ENCODE results near the gene TRPV5. TPM values are rescaled to one million over a fixed set of nuclear protein-coding genes. Genes with fewer than 3 reads are reported as not detected.

TRPV5 gene
- total RNA-seq, 2 experiments from 2014 or later = 0.06 TPM; not detected in 1

DNA sequence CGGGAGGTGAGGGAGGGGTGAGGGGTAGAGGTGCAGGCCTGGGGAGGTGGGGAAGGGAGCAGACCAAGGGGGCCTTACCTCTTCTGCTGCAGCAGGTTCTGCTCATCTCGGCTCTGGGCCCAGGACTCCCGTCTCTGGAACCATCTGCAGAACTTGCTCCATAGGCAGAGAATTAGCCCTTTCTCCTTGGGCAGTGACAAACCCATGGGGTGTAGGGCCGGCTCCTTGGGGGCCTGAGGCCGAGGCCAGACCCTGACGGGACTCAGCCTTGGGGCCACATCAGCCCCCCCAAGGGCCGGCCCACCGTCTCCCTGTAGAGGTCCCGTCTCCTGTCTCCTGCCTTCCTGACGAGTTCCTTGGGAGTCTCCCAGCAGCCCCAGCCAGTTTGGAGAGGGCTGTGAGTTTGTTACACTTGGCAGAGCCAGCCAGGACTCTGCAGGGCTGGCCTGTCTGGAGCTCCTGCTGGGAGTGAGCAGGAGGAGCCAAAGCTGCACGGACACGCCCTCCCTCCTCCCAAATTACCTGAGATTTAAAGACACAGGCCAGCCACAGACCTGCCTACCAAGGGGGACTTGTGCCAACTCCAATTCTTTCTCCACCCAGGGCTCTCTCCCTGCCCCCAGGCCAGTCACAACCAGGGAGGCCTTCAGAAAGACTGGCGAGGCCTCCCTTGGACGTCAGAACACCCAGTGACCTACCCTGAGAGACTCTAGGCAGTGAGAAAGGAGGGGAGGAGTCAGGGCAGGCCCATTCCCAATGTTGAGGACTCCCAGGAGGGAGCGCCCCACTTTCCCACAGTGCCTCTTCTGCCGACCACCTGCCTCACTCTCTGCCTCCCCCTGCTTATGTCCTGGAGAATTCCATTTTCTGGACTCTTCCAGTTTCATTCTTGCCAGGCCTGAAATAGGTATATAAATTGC, 48.0 kb downstream of the TRPV5 start, which contains the start of gene TRPV6:
TRPV6 (minus strand) TSS at position 435 of the 920 bp plus-strand sequence.
- Histone ChIP-seq H3K36me3 (ENCODE audit: insufficient read depth, low read length) (no peaks in the 10 kb centered on the region), H3K79me2 (ENCODE audit: insufficient read depth, low read depth, low read length) (no peaks in the 10 kb centered on the region), H3K9me3 (ENCODE audit: low read length) (no peaks in the 10 kb centered on the region), H2AFZ (ENCODE audit: low read length) (no peak within 1 kb of the TSS), H4K20me1 (ENCODE audit: insufficient read depth, low read length) (no peaks in the 10 kb centered on the region), H3K4me2 (ENCODE audit: low read length) (no peak within 1 kb of the TSS), H3K9me2 (ENCODE audit: insufficient read depth, low read length) (no peaks in the 10 kb centered on the region), H3K4me3 (ENCODE audit: low read depth, low read length, poor library complexity, severe bottlenecking) (no peak within 1 kb of the TSS), H3K4me1 (ENCODE audit: insufficient read depth, low read length, poor library complexity, severe bottlenecking) (no peaks in the 10 kb centered on the region), H3K27ac (ENCODE audit: low read depth, low read length, poor library complexity, severe bottlenecking) (no peak within 1 kb of the TSS)
- BruUV-seq (replicated peaks) = no TSS peak
- TF ChIP-seq, protein P1, sequence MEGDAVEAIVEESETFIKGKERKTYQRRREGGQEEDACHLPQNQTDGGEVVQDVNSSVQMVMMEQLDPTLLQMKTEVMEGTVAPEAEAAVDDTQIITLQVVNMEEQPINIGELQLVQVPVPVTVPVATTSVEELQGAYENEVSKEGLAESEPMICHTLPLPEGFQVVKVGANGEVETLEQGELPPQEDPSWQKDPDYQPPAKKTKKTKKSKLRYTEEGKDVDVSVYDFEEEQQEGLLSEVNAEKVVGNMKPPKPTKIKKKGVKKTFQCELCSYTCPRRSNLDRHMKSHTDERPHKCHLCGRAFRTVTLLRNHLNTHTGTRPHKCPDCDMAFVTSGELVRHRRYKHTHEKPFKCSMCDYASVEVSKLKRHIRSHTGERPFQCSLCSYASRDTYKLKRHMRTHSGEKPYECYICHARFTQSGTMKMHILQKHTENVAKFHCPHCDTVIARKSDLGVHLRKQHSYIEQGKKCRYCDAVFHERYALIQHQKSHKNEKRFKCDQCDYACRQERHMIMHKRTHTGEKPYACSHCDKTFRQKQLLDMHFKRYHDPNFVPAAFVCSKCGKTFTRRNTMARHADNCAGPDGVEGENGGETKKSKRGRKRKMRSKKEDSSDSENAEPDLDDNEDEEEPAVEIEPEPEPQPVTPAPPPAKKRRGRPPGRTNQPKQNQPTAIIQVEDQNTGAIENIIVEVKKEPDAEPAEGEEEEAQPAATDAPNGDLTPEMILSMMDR (conservative IDR thresholded peaks at IDR 0.05; ENCODE audit: low read length) = no peak
- TF ChIP-seq EZH2phosphoT487 (IDR thresholded peaks at IDR 0.05; ENCODE audit: borderline replicate concordance, low read depth, low read length) = no peak
- intact Hi-C loops (cut with micrococcal nuclease; ENCODE audit: unreplicated experiment) = no loop called here
- CTCF ChIA-PET (ENCODE audit: unreplicated experiment) = no interaction called here
- no peak for DNase-seq (ENCODE audit: low spot score)
- POLR2A ChIA-PET = no interaction called here

DNA sequence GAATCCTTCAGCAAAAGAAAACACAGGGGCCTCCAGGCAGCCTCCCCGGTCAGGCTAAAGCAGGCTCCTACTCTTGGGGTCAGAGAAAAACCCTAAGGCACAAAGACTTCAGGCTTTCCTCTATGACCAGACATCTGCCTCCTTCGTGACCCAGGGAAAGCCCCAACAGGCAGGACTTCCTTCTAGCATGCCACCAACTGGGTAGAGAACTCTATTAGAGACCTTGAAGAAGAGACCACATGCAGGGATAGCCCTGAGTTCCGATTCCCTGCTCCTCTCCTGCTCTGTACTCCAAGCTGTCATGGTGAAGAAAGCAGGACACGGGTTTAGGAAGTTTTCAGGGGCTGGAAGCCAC, 49.3 kb downstream of the TRPV5 start:
- intact Hi-C loops (cut with micrococcal nuclease; ENCODE audit: unreplicated experiment) = no loop called here
- Histone ChIP-seq H3K9me2 (ENCODE audit: insufficient read depth, low read length) (no peaks in the 10 kb centered on the region), H3K79me2 (ENCODE audit: insufficient read depth, low read depth, low read length) (no peaks in the 10 kb centered on the region), H3K36me3 (ENCODE audit: insufficient read depth, low read length) (no peaks in the 10 kb centered on the region), H3K9me3 (ENCODE audit: low read length) (no peaks in the 10 kb centered on the region), H3K4me1 (ENCODE audit: insufficient read depth, low read length, poor library complexity, severe bottlenecking) (no peaks in the 10 kb centered on the region), H3K27ac (ENCODE audit: low read depth, low read length, poor library complexity, severe bottlenecking) (no peak overlapping the region), H3K4me3 (ENCODE audit: low read depth, low read length, poor library complexity, severe bottlenecking) (no peak overlapping the region), H4K20me1 (ENCODE audit: insufficient read depth, low read length) (no peaks in the 10 kb centered on the region), H3K4me2 (ENCODE audit: low read length) (no peak overlapping the region), H2AFZ (ENCODE audit: low read length) (no peak overlapping the region)
- CTCF ChIA-PET (ENCODE audit: unreplicated experiment) = no interaction called here
- no peak for TF ChIP-seq EZH2phosphoT487 (IDR thresholded peaks at IDR 0.05; ENCODE audit: borderline replicate concordance, low read depth, low read length)
- TF ChIP-seq, protein P1 (conservative IDR thresholded peaks at IDR 0.05; ENCODE audit: low read length) = no peak
- BruUV-seq (replicated peaks) = no TSS peak
- DNase-seq (ENCODE audit: low spot score) = no peak
- POLR2A ChIA-PET = no interaction called here

Data from OCI-LY7 (cell line).